ENCODE measurements around the gene KCNA3. TPM values are rescaled to one million over a fixed set of nuclear protein-coding genes. Genes with fewer than 3 reads are reported as not detected.

The KCNA3 gene
- total RNA-seq, 2 donors from 2014 or later: 0.92 to 3.4 TPM

- intact Hi-C loops (cut with DNase I, micrococcal nuclease): no loop called here
- no peak for DNase-seq
- ATAC-seq: no peak
Measured at GRCh38 chr1:110645821-110646735, 28.7 kb downstream of the KCNA3 start.

GRCh38 chr1:110645211-110645610 is 29.5 kb downstream of the KCNA3 start:
- intact Hi-C loops (cut with DNase I, micrococcal nuclease): no loop called here
- DNase-seq (no peak), ATAC-seq (no peak)

- ATAC-seq: no peak
- DNase-seq: no peak
- intact Hi-C loops (cut with DNase I, micrococcal nuclease): no loop called here
Measured at GRCh38 chr1:110643879-110644472, 30.8 kb downstream of the KCNA3 start.

GRCh38 chr1:110639724-110640386 is 34.9 kb downstream of the KCNA3 start:
- no peak for DNase-seq
- intact Hi-C loops (cut with DNase I, micrococcal nuclease): no loop called here
- ATAC-seq: no peak

- no peak for DNase-seq
- no peak for ATAC-seq
- intact Hi-C loops (cut with DNase I, micrococcal nuclease): no loop called here
Measured at GRCh38 chr1:110638556-110638955, 36.2 kb downstream of the KCNA3 start.

- ATAC-seq (no peak), DNase-seq (no peak)
- intact Hi-C loops (cut with DNase I, micrococcal nuclease): no loop called here
Measured at GRCh38 chr1:110638058-110638457, 36.7 kb downstream of the KCNA3 start.

- intact Hi-C loops (cut with DNase I, micrococcal nuclease): no loop called here
- DNase-seq (no peak), ATAC-seq (no peak)
Measured at GRCh38 chr1:110637475-110637874, 37.3 kb downstream of the KCNA3 start.

- DNase-seq (no peak), ATAC-seq (no peak)
- intact Hi-C loops (cut with DNase I, micrococcal nuclease): no loop called here
Measured at GRCh38 chr1:110636149-110636935, 38.4 kb downstream of the KCNA3 start.

- intact Hi-C loops (cut with DNase I, micrococcal nuclease): no loop called here
- ATAC-seq (no peak), DNase-seq (no peak)
Measured at GRCh38 chr1:110635434-110635833, 39.3 kb downstream of the KCNA3 start.

- intact Hi-C loops (cut with DNase I, micrococcal nuclease): loop anchor here in 1 of 2 donors (5.0 kb wide), 1 partner anchor 148 kb away; no protein-coding TSS in a partner anchor
- DNase-seq (peak; percentile 62 to 72), ATAC-seq (peak; percentile 46)
Measured at GRCh38 chr1:110634455-110635311, 40.1 kb downstream of the KCNA3 start.

- no peak for ATAC-seq
- intact Hi-C loops (cut with DNase I, micrococcal nuclease): loop anchor here in 1 of 2 donors (5.0 kb wide), 1 partner anchor 148 kb away; no protein-coding TSS in a partner anchor
- DNase-seq: no peak
Measured at GRCh38 chr1:110634086-110634454, 40.7 kb downstream of the KCNA3 start.

GRCh38 chr1:110633646-110634030 is 41.1 kb downstream of the KCNA3 start:
- no peak for ATAC-seq
- intact Hi-C loops (cut with DNase I, micrococcal nuclease): loop anchor here in 1 of 2 donors (5.0 kb wide), 1 partner anchor 149 kb away; no protein-coding TSS in a partner anchor
- no peak for DNase-seq

GRCh38 chr1:110631836-110632620 is 42.7 kb downstream of the KCNA3 start:
- ATAC-seq (no peak), DNase-seq (no peak)
- intact Hi-C loops (cut with DNase I, micrococcal nuclease): loop anchor here in 1 of 2 donors (5.0 kb wide), 1 partner anchor 150 kb away; no protein-coding TSS in a partner anchor

- intact Hi-C loops (cut with DNase I, micrococcal nuclease): loop anchor here in 1 of 2 donors (5.0 kb wide), 1 partner anchor 151 kb away; no protein-coding TSS in a partner anchor
- DNase-seq (peak; percentile 65 to 82), ATAC-seq (peak; percentile 94)
Measured at GRCh38 chr1:110630839-110631663, 43.7 kb downstream of the KCNA3 start.

GRCh38 chr1:110628323-110629105 is 46.2 kb downstream of the KCNA3 start:
- intact Hi-C loops (cut with DNase I, micrococcal nuclease): no loop called here
- ATAC-seq: no peak
- DNase-seq: no peak
